Endothelial cell of umbilical vein (primary cell): ENCODE results near the gene MPV17. TPM values are rescaled to one million over a fixed set of nuclear protein-coding genes. Genes with fewer than 3 reads are reported as not detected.

Experiments
- BruUV-seq: library from RNA; stranded (reverse); fragments of 400-500 nt; replicated peaks from 2 replicates; lab custom pipeline; 2021; lab: Mats Ljungman, UMichigan
- CTCF ChIA-PET: fragments of 300-600, 350-600 bp; sonication (Branson Sonifier 250); formaldehyde crosslinking; loops from one replicate; lab custom pipeline; 2021; ENCODE audit warnings: antibody characterized with exemption, inconsistent platforms; lab: Charles Lee
- POLR2A ChIA-PET: fragments of 300-600, 350-600 bp; sonication (Branson Sonifier 250); formaldehyde crosslinking; loops from one replicate; lab custom pipeline; 2021; ENCODE audit warnings: antibody characterized with exemption, inconsistent platforms; lab: Charles Lee
- DNase-seq: peaks from one replicate; pipeline ENCODE4 v3.0.0-alpha.2; 2011; ENCODE audit warnings: low read depth, low spot score
- FAIRE-seq: peaks from 2 replicates; lab custom pipeline; 2011; peaks lifted over from hg19 to GRCh38; lab: Jason Lieb, UNC
- H2AFZ ChIP-seq: 2 replicates; pipeline ENCODE4 v1.6.0; 2012; ENCODE audit warnings: low read depth, low read length, control low read depth, inconsistent platforms
- H3K27ac ChIP-seq: 2 replicates; pipeline ENCODE4 v1.5.1; 2011; ENCODE audit warnings: low read depth, mild to moderate bottlenecking, control low read depth, low read length, moderate library complexity; ENCODE audit not compliant: insufficient read depth
- H3K27me3 ChIP-seq, 2 experiments: 2 replicates each; pipeline versions ENCODE4 v1.6.0 to v1.6.1; 2011; ENCODE audit warnings: low read length in 2 of 2, mixed read lengths in 1 of 2; ENCODE audit not compliant: control insufficient read depth in 2 of 2, insufficient read depth in 2 of 2
- H3K36me3 ChIP-seq, 2 experiments: 2 replicates in 1 of 2; 3 replicates in 1 of 2; pipeline ENCODE4 v1.5.1; 2011; ENCODE audit warnings: low read length in 2 of 2, mild to moderate bottlenecking in 1 of 2, moderate library complexity in 1 of 2; ENCODE audit not compliant: control insufficient read depth in 2 of 2, insufficient read depth in 2 of 2; ENCODE audit errors: extremely low read depth in 1 of 2
- H3K4me1 ChIP-seq: 3 replicates; pipeline ENCODE4 v1.5.1; 2011; ENCODE audit warnings: mild to moderate bottlenecking, low read length; ENCODE audit not compliant: control insufficient read depth, insufficient read depth; ENCODE audit errors: extremely low read depth
- H3K4me2 ChIP-seq: 2 replicates; pipeline ENCODE4 v1.6.1; 2011; ENCODE audit warnings: low read length, control low read depth, mixed read lengths; ENCODE audit not compliant: insufficient read depth
- H3K4me3 ChIP-seq, 3 experiments: fragments of 200-600 bp in 1 of 3; sonication (generic), shearing (Covaris generic) in 1 of 3; replicated peaks in 1 of 3; 2 replicates each; pipeline ENCODE4 v1.5.1; 2011 to 2016; ENCODE audit warnings: control low read depth in 3 of 3, low read length in 3 of 3, mild to moderate bottlenecking in 2 of 3, inconsistent platforms in 1 of 3, low read depth in 1 of 3, moderate library complexity in 1 of 3; ENCODE audit not compliant: insufficient read depth in 1 of 3
- H3K79me2 ChIP-seq: 2 replicates; pipeline ENCODE4 v1.6.0; 2012; ENCODE audit warnings: low read length, inconsistent platforms; ENCODE audit not compliant: control insufficient read depth, insufficient read depth
- H3K9ac ChIP-seq: replicated peaks from 2 replicates; pipeline ENCODE3; 2011; ENCODE audit warnings: low read length, control low read depth; ENCODE audit not compliant: insufficient read depth; ENCODE audit errors: extremely low read depth
- H3K9me1 ChIP-seq: replicated peaks from 3 replicates; pipeline ENCODE4 v1.6.0; 2011; ENCODE audit warnings: mild to moderate bottlenecking, low read length; ENCODE audit not compliant: control insufficient read depth, insufficient read depth; ENCODE audit errors: extremely low read depth
- H3K9me3 ChIP-seq: replicated peaks from 2 replicates; pipeline ENCODE4 v1.5.1; 2012; ENCODE audit warnings: low read length, inconsistent platforms; ENCODE audit not compliant: control insufficient read depth, insufficient read depth
- H4K20me1 ChIP-seq: replicated peaks from 2 replicates; pipeline ENCODE3; 2011; ENCODE audit warnings: mild to moderate bottlenecking, low read length; ENCODE audit not compliant: control insufficient read depth, insufficient read depth; ENCODE audit errors: extremely low read depth
- EZH2 ChIP-seq: IDR thresholded peaks from 2 replicates; pipeline ENCODE4 v1.6.1; 2012; ENCODE audit warnings: borderline replicate concordance, low read depth, mild to moderate bottlenecking, moderate library complexity, low read length, inconsistent platforms; ENCODE audit not compliant: severe bottlenecking
- FOS ChIP-seq: IDR thresholded peaks from 2 replicates; pipeline ENCODE4 v1.6.1; 2011; ENCODE audit warnings: mild to moderate bottlenecking, low read length, moderate library complexity, borderline replicate concordance; ENCODE audit not compliant: insufficient read depth
- GATA2 ChIP-seq: IDR thresholded peaks from 2 replicates; pipeline ENCODE4 v1.7.0; 2011; ENCODE audit warnings: low read depth, mild to moderate bottlenecking, moderate library complexity, mixed read lengths, low read length; ENCODE audit not compliant: insufficient read length, insufficient read depth
- JUN ChIP-seq: IDR thresholded peaks from 2 replicates; pipeline ENCODE4 v1.6.1; 2011; ENCODE audit warnings: borderline replicate concordance, low read depth; ENCODE audit not compliant: insufficient read length, insufficient read depth
- MAX ChIP-seq: IDR thresholded peaks from 2 replicates; pipeline ENCODE4 v1.6.1; 2011; ENCODE audit not compliant: insufficient read depth, insufficient read length
- MYC ChIP-seq: IDR thresholded peaks from one replicate; pipeline ENCODE4 v1.6.1; 2011; ENCODE audit warnings: mild to moderate bottlenecking, low read depth, low read length
- POLR2A ChIP-seq: IDR thresholded peaks from 2 replicates; pipeline ENCODE4 v1.6.1; 2012; ENCODE audit warnings: low read depth, mild to moderate bottlenecking, control low read depth, low read length
- POLR2AphosphoS5 ChIP-seq: IDR thresholded peaks from 2 replicates; pipeline ENCODE4 v1.6.1; 2012; ENCODE audit warnings: low read depth, mild to moderate bottlenecking, control low read depth, low read length, moderate library complexity; ENCODE audit not compliant: insufficient read depth
- dilution Hi-C: fragments of 300-500 bp; cut with MboI; formaldehyde crosslinking; loops from one replicate; pipeline ENCODE4 v1.15.0; 2019; ENCODE audit warnings: low sequenced_read_pairs; ENCODE audit not compliant: extremely low pct_ligation_motif_present
- intact Hi-C: fragments of 100-400 bp; cut with micrococcal nuclease; formaldehyde crosslinking; loops from one replicate; pipeline ENCODE4 v1.10.0; 2022
- polyA plus RNA-seq, 4 experiments: library from polyadenylated mRNA; depleted of rRNA in 3 of 4; stranded (reverse) in 3 of 4; unstranded in 1 of 4; fragments of >200 nt; gene quantifications; 2 replicates each; pipeline versions ENCODE4 v1.2.1 to v1.2.3, GENCODE V29; 2011 to 2012; ENCODE audit warnings: missing spikeins in 1 of 4
- total RNA-seq: library from RNA; stranded (reverse); gene quantifications from 2 replicates; pipeline ENCODE4 v1.2.3, GENCODE V29; 2021

The MPV17 gene
- total and polyA plus RNA-seq, 2 donors (not counting 3 experiments of a cell fraction or from before 2014, with no cell fraction given), result 74.7 to 267 TPM

- no peak overlapping the region for H3K9ac ChIP-seq
- no peaks in the 10 kb centered on the region for H3K36me3 ChIP-seq
- H3K4me3 ChIP-seq, result no peak overlapping the region
- no peak for TF ChIP-seq FOS
- TF ChIP-seq POLR2A, result no peak
- no peak for TF ChIP-seq MAX
- no peak for TF ChIP-seq POLR2AphosphoS5
- no peak overlapping the region for H2AFZ ChIP-seq
- H3K79me2 ChIP-seq, result no peaks in the 10 kb centered on the region
- H3K27me3 ChIP-seq, result no peaks in the 10 kb centered on the region
- no peak overlapping the region for H3K27ac ChIP-seq
- intact Hi-C loops, result loop anchor here (5.0 to 10.0 kb wide), 2 partner anchors 73 to 321 kb away; partner anchors contain the start of genes ATRAID and SLC5A6
- no peaks in the 10 kb centered on the region for H3K9me3 ChIP-seq
- no peak overlapping the region for H3K4me2 ChIP-seq
- DNase-seq (no peak), FAIRE-seq (no peak)
- BruUV-seq, result no TSS peak
- H3K9me1 ChIP-seq, result no peaks in the 10 kb centered on the region
- peaks cover 25% of the 10 kb centered on the region for H3K4me1 ChIP-seq
- ChIA-PET POLR2A (no interaction called here), CTCF (interaction anchor here (1.5 kb wide), 1 partner anchor 18 kb away, joined by 7 read pairs; no protein-coding TSS in a partner anchor)
- dilution Hi-C loops, result no loop called here
- no peaks in the 10 kb centered on the region for H4K20me1 ChIP-seq
Measured at GRCh38 chr2:27285481-27285880, 37.4 kb downstream of the MPV17 start.

GRCh38 chr2:27284996-27285395, 37.9 kb downstream of the MPV17 start:
- H3K4me1 ChIP-seq, result peaks cover 28% of the 10 kb centered on the region
- H4K20me1 ChIP-seq, result no peaks in the 10 kb centered on the region
- H3K27me3 ChIP-seq, result no peaks in the 10 kb centered on the region
- H3K9me1 ChIP-seq, result no peaks in the 10 kb centered on the region
- no peak overlapping the region for H3K27ac ChIP-seq
- intact Hi-C loops, result loop anchor here (5.0 to 10.0 kb wide), 2 partner anchors 73 to 320 kb away; partner anchors contain the start of genes ATRAID and SLC5A6
- no peaks in the 10 kb centered on the region for H3K36me3 ChIP-seq
- POLR2A ChIA-PET, result no interaction called here
- FAIRE-seq (no peak), DNase-seq (no peak)
- CTCF ChIA-PET, result interaction anchor here (1.5 to 9.1 kb wide), 3 partner anchors 6 to 20 kb away, joined by 7 to 143 read pairs (median 107); partner anchors contain the start of gene SLC30A3
- no peak overlapping the region for H3K9ac ChIP-seq
- no peak overlapping the region for H3K4me2 ChIP-seq
- no TSS peak for BruUV-seq
- no peaks in the 10 kb centered on the region for H3K79me2 ChIP-seq
- no peak overlapping the region for H3K4me3 ChIP-seq
- dilution Hi-C loops, result no loop called here
- TF ChIP-seq GATA2, result no peak
- TF ChIP-seq POLR2AphosphoS5, result no peak
- TF ChIP-seq FOS, result no peak
- no peak for TF ChIP-seq JUN
- TF ChIP-seq POLR2A, result no peak
- TF ChIP-seq MYC, result no peak
- no peak for TF ChIP-seq EZH2
- H2AFZ ChIP-seq, result no peak overlapping the region
- H3K9me3 ChIP-seq, result no peaks in the 10 kb centered on the region
